ENCODE results near the gene NEUROD1.
"Not testable (repeated sequence)": the region's sequence is repeated elsewhere in the genome, so short reads cannot be mapped to it uniquely, and the experiment has no call there.

The NEUROD1 gene

GRCh38 chr2:181680055-181680936 is at the start of gene NEUROD1:
NEUROD1 (minus strand) TSS chr2:181680517; CDS start chr2:181678860, 1,657 bp downstream.
- DNase-seq, result no peak

DNA sequence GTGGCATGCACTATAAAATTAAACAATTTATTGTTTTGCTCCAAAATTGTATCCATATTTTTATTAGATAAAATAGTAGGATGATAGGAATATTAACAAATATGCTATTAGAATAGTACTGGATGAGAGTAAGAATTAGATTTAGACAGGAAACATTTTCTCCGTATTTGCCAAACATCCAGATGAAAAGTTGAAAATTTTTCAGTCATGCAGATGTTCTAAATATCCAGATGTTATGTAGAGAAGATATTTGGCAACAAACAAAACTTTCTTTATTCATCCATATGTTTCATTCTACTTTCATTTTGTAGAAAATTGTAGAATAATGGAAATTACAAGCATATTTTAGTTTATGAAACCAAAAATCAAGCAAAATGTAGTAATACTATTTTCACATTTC is 45.2 kb upstream of the NEUROD1 start:
- no peak for DNase-seq

GRCh38 chr2:181724662-181725061 is 44.3 kb upstream of the NEUROD1 start:
- DNase-seq, result no peak

- DNase-seq, result no peak
Measured at GRCh38 chr2:181723731-181724130, 43.4 kb upstream of the NEUROD1 start.

DNA sequence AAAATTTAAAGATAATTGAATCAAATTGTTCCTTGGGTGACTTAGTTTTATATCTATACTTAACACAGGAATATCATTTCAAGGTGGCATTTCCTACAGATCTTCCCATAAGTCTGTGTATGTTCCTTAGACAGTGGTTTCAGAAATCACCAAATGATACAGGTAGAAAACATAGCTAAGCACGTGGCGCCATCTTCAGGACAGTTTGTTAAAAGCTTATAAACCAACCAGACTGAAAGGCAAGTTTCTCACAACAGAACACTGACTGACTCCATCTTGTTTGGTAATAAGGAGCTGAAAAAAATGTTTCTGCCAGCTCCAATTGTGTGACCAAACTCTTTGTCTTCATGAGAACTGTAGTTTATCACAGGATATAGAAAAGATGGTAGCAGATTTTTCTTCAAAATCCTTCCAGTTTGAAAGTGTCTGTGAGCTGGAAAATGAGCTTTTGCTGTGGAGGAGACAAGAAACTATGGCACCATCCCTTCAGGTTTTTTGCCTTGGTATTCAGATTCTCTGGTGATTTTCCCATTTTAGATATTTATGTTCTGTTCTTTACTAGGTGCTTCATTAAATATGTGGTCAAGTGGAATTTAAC is 34.8 kb upstream of the NEUROD1 start:
- peak; percentile 2 for DNase-seq

- DNase-seq, result not testable (repeated sequence)
Measured at GRCh38 chr2:181711051-181711450, 30.7 kb upstream of the NEUROD1 start.

DNA sequence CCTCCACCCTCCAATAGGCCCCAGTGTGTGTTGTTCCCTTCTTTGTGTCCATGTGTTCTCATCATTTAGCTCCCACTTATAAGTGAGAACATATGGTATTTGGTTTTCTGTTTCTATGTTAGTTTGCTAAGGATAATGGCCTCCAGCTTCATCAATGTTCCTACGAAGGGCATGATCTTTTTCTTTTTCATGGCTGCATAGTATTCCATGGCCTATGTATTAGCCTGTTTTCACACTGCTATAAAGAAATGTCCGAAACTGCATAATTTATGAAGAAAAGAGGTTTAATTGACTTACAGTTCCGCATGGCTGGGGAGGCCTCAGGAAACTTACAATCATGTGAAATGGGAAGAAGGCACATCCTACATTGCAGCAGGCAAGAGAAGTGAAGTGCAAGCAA is 22.2 kb upstream of the NEUROD1 start:
- not testable (repeated sequence) for DNase-seq

GRCh38 chr2:181698223-181698622 is 17.9 kb upstream of the NEUROD1 start:
- DNase-seq, result no peak

- DNase-seq, result no peak
Measured at GRCh38 chr2:181697571-181697970, 17.3 kb upstream of the NEUROD1 start.

DNA sequence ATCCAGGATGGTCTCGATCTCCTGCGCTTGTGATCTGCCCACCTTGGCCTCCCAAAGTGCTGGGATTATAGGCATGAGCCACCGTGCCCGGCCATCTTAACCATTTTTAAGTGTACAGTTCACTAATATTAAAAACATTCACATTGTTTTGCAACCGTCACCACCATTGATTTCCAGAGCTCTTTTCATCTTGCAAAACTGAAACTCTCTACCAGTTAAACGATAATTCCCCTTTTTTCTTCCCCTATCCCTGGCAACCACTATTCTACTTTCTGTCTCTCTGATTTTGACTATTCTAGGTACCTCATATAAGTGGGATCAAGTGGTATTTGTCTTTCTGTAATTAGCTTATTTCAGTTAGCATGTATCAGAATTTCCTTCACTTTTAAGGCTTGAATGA is 16.8 kb upstream of the NEUROD1 start:
- DNase-seq, result no peak

GRCh38 chr2:181694271-181694670 is 14.0 kb upstream of the NEUROD1 start:
- no peak for DNase-seq

GRCh38 chr2:181690860-181691259 is 10.5 kb upstream of the NEUROD1 start:
- no peak for DNase-seq

DNA sequence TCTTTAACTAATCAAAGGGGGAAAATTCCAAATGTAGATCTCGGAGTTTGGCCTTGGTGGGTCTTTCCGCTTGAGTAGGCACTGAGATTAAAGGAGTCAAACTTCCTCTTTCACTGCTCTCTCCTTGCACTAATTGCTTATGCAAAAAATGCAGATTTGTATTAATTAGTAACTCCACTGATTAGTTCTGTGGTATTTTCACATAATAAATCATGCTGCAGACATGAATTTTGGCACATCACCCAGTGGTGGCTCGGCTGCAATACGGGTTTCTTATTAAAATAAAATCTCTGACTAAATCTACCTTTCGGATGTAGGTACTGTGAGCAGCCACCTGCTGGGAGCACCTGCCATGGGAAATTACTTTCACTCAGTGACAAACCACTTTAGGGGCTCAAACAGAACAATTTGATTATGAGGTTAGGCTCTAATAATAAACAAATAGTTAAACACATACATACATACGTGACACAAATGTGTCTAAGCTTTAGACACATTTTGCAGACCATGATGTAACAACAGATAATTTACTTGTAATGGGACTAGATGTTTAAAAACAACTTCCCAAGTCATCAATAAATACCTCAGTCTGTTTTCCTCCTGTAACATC is 6.4 kb upstream of the NEUROD1 start:
- no peak for DNase-seq

GRCh38 chr2:181685150-181685688 is 4.9 kb upstream of the NEUROD1 start:
- no peak for DNase-seq

GRCh38 chr2:181684454-181685149 is 4.3 kb upstream of the NEUROD1 start:
- DNase-seq, result no peak

DNA sequence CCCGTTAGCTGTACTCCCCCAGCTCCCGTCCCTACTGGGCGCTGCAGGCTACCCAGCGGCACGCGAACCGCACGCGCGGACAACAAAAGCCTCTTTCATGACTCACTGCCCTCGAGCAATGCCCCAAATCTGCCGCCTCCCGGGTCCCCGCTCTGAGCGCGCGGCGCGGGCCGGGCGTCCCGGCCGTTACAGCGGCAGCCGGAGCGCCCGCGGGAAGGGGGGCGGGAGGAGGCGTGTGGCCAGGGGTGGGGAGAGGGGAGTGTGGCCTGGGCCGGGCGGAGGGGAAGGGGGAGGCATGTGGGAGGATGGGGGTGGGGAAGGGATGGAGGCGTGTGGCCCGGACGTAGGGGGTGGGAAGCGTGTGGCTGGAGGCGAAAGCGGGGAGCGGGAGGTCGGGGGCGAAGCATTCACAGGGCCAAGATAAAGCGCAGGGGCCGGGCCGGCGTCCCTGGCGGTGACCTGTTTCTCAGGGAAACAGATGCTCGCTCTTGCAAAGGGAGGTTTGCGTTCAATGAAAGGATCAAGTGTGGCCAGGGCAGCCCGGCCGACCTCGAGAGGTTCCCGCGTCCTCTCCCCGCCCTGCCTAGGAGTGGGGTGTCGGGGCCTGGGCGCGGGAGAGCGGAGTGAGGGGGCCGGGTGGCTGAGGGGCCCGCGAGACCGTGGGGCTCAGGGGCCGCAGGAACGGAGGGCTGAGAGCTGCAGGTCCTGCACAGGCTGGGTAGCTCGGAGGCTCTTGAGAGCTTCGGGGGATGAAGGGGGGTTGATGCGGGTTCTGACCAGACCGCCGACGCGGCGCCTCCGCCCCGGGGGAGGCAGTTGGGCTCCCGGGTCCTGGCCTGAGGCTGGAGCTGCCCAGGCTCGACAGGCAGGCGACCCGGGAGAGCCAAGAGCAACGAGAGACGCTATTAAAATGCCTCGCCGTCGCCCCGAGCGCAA is 3.5 kb upstream of the NEUROD1 start:
- DNase-seq, result no peak

DNA sequence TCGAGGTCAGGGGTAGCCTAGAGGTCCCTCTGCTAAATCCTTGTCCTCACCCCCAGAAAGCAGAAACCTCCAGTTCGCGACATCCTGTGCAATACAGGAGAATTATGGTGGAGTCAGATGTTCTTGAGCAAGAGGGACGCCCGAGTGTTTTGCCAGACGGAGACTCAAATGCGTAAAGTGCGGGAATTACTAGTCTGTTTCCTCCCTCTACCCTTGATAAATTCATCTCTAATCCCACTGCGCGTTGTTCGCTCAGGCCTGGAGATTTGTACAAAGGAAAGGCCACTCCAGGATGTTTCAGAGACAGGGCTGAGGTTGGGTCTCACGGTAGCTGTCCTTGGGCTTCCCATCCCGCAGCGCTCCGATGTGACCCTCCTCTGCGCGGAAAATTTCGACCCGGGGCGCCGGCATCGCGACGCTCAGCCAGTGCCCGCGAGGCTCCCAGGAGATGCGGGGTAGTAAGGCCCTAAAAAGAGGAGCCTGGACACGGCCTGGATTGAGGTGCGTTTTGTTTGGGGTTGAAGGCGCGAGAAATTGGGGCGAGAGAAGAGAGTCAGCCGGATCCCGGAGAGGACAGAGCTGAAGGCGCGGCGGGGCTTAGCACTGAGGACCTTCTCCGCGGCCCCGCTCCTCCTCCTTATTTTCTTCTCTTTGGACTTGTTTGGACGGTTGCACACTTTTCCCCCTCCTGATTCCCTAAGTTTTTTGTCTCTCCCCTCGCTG is 2.6 kb upstream of the NEUROD1 start:
- DNase-seq, result no peak

- DNase-seq, result no peak
Measured at GRCh38 chr2:181682026-181682789, 1.9 kb upstream of the NEUROD1 start.

- no peak for DNase-seq
Measured at GRCh38 chr2:181680937-181681811, 857 bp upstream of the NEUROD1 start.
